HG03103 (cell line): ENCODE data around the gene DEFB108B.
"Not testable (repeated sequence)": the region's sequence is repeated elsewhere in the genome, so short reads cannot be mapped to it uniquely, and the experiment has no call there.

Experiments
- ATAC-seq: cut with Tn5 transposase; IDR thresholded peaks from one replicate; pipeline ENCODE4 v1.9.1; 2021; ENCODE audit warnings: low read depth; ENCODE audit not compliant: unreplicated experiment

DEFB108B gene

DNA sequence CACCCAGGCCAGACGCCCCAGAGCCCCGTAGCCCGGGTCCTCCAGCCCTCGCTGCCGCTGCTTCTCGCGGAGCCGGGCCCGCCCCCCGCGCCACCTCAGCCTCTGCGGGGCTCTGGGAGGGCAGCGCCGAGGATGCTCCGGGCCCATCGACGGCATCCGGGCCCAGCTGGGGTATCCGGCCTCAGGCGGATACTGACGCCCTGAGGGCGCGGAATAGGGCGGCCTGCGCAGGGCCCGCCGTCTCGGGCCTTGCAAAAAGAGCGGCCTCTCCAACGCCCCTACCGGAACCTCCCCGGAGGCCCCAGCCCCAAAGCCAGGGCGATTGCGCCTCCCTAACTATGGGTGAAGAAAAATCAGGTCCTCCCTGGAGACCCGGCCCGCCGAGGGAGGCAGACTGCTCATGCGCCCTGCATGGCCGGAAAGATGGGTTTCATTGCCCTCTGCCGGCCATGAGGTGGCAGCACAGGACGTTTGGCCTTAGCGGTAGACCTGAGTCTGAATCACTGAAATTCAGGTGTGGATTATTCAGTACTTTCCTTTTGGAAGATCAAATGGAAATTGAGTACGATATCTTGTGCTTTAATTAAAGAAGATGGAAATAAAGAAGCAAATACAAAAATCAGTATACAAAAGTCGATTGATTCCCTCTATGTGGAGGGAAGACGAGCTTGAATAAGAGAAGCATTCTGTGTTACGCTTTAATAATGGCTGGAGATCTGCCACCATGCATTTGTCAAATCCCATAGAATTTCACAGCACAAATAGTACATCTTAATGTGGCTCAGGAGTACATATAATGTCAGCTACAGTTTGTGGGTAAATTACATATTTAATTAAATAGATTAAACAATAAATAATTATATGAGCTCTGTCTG, 19.3 kb upstream of the DEFB108B start:
- not testable (repeated sequence) for ATAC-seq

GRCh38 chr11:71821539-71821938, 11.5 kb upstream of the DEFB108B start:
- ATAC-seq = not testable (repeated sequence)

- ATAC-seq = not testable (repeated sequence)
These were observed 3.8 kb upstream of the DEFB108B start for GRCh38 chr11:71829247-71829646.

GRCh38 chr11:71829686-71830085, 3.3 kb upstream of the DEFB108B start:
- not testable (repeated sequence) for ATAC-seq

DNA sequence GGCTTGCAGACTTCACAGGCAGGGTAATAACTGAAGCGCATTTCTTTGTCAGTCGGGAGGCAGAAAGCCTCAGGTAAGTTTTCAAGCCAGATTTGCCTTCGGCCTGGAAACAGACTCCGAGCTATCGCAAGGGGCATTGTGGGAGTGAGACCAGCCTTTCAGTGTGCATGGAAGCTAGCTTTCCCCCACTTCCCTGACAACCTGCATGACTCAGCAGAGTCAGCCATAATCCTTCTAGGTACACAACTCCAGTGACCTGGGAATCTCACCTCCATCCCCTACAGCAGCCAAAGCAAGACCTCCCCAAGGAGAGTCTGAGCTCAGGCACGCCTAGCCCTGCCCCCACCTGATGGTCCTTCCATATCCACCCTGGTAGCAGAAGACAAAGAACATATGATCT, 9.7 kb downstream of the DEFB108B start:
- not testable (repeated sequence) for ATAC-seq

GRCh38 chr11:71843355-71843754, 10.4 kb downstream of the DEFB108B start:
- not testable (repeated sequence) for ATAC-seq

DNA sequence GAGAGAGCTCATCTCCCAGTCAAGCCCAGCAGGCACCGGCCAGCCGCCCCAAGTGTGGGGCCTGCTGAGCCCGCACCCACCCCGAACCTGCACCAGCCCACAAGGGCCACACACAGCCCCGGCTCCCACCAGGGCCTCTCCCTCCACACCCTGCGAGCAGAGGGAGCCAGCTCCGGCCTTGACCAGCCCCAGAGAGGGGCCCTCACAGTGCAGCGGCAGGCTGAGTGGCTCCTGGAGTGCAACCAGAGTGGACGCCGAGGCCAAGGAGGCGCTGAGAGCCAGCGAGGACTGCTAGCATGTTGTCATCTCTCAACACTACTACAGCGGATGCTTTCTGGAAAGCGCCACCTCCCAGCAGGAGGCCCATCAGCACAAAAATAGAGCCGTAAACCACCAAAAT, 10.9 kb downstream of the DEFB108B start:
- no peak for ATAC-seq

DNA sequence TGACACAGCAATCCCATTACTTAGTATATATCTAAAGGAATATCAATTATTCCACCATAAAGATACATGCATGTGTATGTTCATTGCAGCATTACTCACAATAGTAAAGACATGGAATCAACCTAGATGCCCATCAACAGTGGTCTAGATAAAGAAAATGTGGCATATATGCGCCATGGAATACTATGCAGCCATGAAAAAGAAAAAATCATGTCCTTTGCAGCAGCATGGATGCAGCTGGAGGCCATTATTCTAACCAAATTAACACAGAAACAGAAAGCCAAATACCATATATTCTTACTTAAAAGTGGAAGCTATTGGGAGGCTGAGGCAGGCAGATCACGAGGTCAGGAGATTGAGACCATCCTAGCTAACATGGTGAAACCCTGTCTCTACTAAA, 20.9 kb downstream of the DEFB108B start:
- ATAC-seq = not testable (repeated sequence)

GRCh38 chr11:71855880-71856279, 22.9 kb downstream of the DEFB108B start:
- ATAC-seq = not testable (repeated sequence)

GRCh38 chr11:71860835-71861234, 27.8 kb downstream of the DEFB108B start:
- not testable (repeated sequence) for ATAC-seq

GRCh38 chr11:71863978-71864627, 31.1 kb downstream of the DEFB108B start:
- not testable (repeated sequence) for ATAC-seq

GRCh38 chr11:71867209-71867608, 34.2 kb downstream of the DEFB108B start:
- not testable (repeated sequence) for ATAC-seq

GRCh38 chr11:71869931-71870330, 36.9 kb downstream of the DEFB108B start:
- not testable (repeated sequence) for ATAC-seq

- not testable (repeated sequence) for ATAC-seq
These were observed 37.7 kb downstream of the DEFB108B start for GRCh38 chr11:71870661-71871060.

DNA sequence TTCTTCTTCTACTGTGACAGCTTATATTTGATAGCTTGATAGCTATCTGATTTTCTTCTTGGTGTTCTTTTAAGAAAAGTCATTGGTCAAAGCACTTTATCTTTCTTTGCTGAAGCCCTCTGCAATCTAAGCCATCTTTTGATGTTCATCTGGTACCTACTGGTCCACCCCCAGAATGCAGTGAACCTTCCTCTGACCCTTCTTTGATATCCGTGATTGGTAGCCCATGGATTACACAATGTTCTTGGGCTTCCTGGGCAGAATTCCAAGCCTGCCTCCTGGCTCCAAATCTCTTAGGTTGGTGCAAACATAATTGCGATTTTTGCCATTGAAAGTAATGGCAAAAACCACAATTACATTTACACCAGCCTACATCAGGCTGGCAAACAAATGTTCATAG, 43.3 kb downstream of the DEFB108B start:
- ATAC-seq = not testable (repeated sequence)

DNA sequence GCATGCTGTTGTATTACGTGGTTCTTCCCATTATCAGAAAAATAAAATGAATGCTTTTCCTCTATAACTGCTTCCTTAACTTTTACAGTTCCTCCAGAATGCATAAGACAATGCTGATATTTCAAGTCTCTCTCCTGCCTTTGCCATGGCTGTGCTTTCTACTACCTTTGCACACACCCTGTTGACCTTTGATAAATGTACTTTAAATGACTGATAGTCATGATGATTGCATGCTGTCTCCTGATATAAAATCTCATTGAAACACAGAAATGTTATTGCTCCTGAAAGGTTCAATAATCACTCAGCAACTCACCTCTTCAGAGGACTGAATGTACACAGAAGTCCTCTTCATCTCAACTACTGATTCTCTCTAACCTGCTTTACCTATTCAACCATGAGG, 45.1 kb downstream of the DEFB108B start, which contains the start of gene DEFB131B:
TSS of gene DEFB131B (plus strand) at position 395 of the 400 bp plus-strand sequence. CDS start at position 395, 0 bp downstream.
- not testable (repeated sequence) for ATAC-seq

- ATAC-seq = not testable (repeated sequence)
These were observed 52.8 kb downstream of the DEFB108B start for GRCh38 chr11:71885806-71886205.
